ENCODE results near the gene GSTM4.

- TF ChIP-seq, protein P1, sequence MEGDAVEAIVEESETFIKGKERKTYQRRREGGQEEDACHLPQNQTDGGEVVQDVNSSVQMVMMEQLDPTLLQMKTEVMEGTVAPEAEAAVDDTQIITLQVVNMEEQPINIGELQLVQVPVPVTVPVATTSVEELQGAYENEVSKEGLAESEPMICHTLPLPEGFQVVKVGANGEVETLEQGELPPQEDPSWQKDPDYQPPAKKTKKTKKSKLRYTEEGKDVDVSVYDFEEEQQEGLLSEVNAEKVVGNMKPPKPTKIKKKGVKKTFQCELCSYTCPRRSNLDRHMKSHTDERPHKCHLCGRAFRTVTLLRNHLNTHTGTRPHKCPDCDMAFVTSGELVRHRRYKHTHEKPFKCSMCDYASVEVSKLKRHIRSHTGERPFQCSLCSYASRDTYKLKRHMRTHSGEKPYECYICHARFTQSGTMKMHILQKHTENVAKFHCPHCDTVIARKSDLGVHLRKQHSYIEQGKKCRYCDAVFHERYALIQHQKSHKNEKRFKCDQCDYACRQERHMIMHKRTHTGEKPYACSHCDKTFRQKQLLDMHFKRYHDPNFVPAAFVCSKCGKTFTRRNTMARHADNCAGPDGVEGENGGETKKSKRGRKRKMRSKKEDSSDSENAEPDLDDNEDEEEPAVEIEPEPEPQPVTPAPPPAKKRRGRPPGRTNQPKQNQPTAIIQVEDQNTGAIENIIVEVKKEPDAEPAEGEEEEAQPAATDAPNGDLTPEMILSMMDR (IDR thresholded peaks at IDR 0.05), result no peak
- no peak for TF ChIP-seq POLR2A (IDR thresholded peaks at IDR 0.05)
- no peak for TF ChIP-seq EP300 (IDR thresholded peaks at IDR 0.05)
- no peak for TF ChIP-seq POLR2AphosphoS5 (IDR thresholded peaks at IDR 0.05)
These were observed 26.4 kb upstream of the GSTM4 start for GRCh38 chr1:109629372-109630030.

Data from stomach (tissue), 4 donors.